ELF-1 (cell line): ENCODE measurements around the gene ZNF492.

Source experiments
- DNase-seq: peaks from one replicate; pipeline ENCODE4 v3.0.0-alpha.2; 2016; ENCODE audit warnings: low read depth, low spot score

The ZNF492 gene

GRCh38 chr19:22633706-22634449 is at the start of gene ZNF492:
Gene ZNF492, plus strand, starts transcription at chr19:22634324. Its CDS starts 19,076 bp downstream, at chr19:22653400.
- peak; percentile 96 for DNase-seq

- DNase-seq: no peak
Observed at GRCh38 chr19:22595422-22595821, 38.7 kb upstream of the ZNF492 start.

- DNase-seq: no peak
Observed at GRCh38 chr19:22595918-22596341, 38.2 kb upstream of the ZNF492 start.

- no peak for DNase-seq
Observed at GRCh38 chr19:22600690-22601648, 33.2 kb upstream of the ZNF492 start.

GRCh38 chr19:22601906-22602630 is 32.1 kb upstream of the ZNF492 start:
- no peak for DNase-seq

- no peak for DNase-seq
Observed at GRCh38 chr19:22602631-22603272, 31.4 kb upstream of the ZNF492 start.

GRCh38 chr19:22603518-22604440 is 30.3 kb upstream of the ZNF492 start:
- no peak for DNase-seq

GRCh38 chr19:22604571-22605274 is 29.4 kb upstream of the ZNF492 start:
- DNase-seq: no peak

- no peak for DNase-seq
Observed at GRCh38 chr19:22605275-22606211, 28.6 kb upstream of the ZNF492 start.

GRCh38 chr19:22606212-22606553 is 27.9 kb upstream of the ZNF492 start:
- no peak for DNase-seq

- no peak for DNase-seq
Observed at GRCh38 chr19:22606954-22607652, 27.0 kb upstream of the ZNF492 start.

GRCh38 chr19:22607653-22608430 is 26.3 kb upstream of the ZNF492 start:
- DNase-seq: no peak

- no peak for DNase-seq
Observed at GRCh38 chr19:22608441-22608840, 25.7 kb upstream of the ZNF492 start.

GRCh38 chr19:22609630-22610029 is 24.5 kb upstream of the ZNF492 start:
- DNase-seq: no peak

GRCh38 chr19:22610121-22610520 is 24.0 kb upstream of the ZNF492 start:
- DNase-seq: no peak

- DNase-seq: no peak
Observed at GRCh38 chr19:22612316-22612715, 21.8 kb upstream of the ZNF492 start.

- no peak for DNase-seq
Observed at GRCh38 chr19:22616659-22617058, 17.5 kb upstream of the ZNF492 start.
